Adipocyte (in vitro differentiated cells): ENCODE data around the gene PRR9.

Experiments used
- DNase-seq: peaks from one replicate; pipeline ENCODE4 v3.0.0-alpha.2; 2015; ENCODE audit warnings: low read depth
- H3K27me3 ChIP-seq: replicated peaks from 2 replicates; pipeline ENCODE4 v1.7.0; 2013; ENCODE audit warnings: mild to moderate bottlenecking, low read length, moderate library complexity; ENCODE audit not compliant: control insufficient read depth, insufficient read depth
- H3K36me3 ChIP-seq: 2 replicates; pipeline ENCODE4 v1.7.0; 2013; ENCODE audit warnings: low read length, mild to moderate bottlenecking, moderate library complexity; ENCODE audit not compliant: control insufficient read depth, insufficient read depth, severe bottlenecking
- H3K4me1 ChIP-seq: 2 replicates; pipeline ENCODE4 v1.7.0; 2013; ENCODE audit warnings: mild to moderate bottlenecking, low read length, moderate library complexity; ENCODE audit not compliant: control insufficient read depth, insufficient read depth
- H3K4me3 ChIP-seq: 2 replicates; pipeline ENCODE4 v1.7.0; 2013; ENCODE audit warnings: mild to moderate bottlenecking, low read length, moderate library complexity
- H3K9ac ChIP-seq: 2 replicates; pipeline ENCODE4 v1.7.0; 2013; ENCODE audit warnings: mild to moderate bottlenecking, low read length, moderate library complexity
- H3K9me3 ChIP-seq: 2 replicates; pipeline ENCODE4 v1.7.0; 2013; ENCODE audit warnings: mild to moderate bottlenecking, low read length, moderate library complexity; ENCODE audit not compliant: control insufficient read depth

The PRR9 gene

GRCh38 chr1:153251988-153252387, 34.6 kb downstream of the PRR9 start:
- no peak for DNase-seq
- Histone ChIP-seq H3K27me3 (peaks cover 32% of the 10 kb centered on the region), H3K36me3 (no peaks in the 10 kb centered on the region), H3K4me1 (no peaks in the 10 kb centered on the region), H3K9ac (no peak overlapping the region), H3K9me3 (no peaks in the 10 kb centered on the region), H3K4me3 (no peak overlapping the region)

- DNase-seq, result no peak
- H3K4me1 ChIP-seq, result no peaks in the 10 kb centered on the region
- H3K9me3 ChIP-seq, result no peaks in the 10 kb centered on the region
- no peak overlapping the region for H3K9ac ChIP-seq
- H3K36me3 ChIP-seq, result no peaks in the 10 kb centered on the region
- H3K4me3 ChIP-seq, result no peak overlapping the region
- H3K27me3 ChIP-seq, result peaks cover 21% of the 10 kb centered on the region
Measured at GRCh38 chr1:153253076-153253475, 35.7 kb downstream of the PRR9 start.

- no peaks in the 10 kb centered on the region for H3K9me3 ChIP-seq
- DNase-seq, result no peak
- no peaks in the 10 kb centered on the region for H3K4me1 ChIP-seq
- no peaks in the 10 kb centered on the region for H3K36me3 ChIP-seq
- H3K27me3 ChIP-seq, result peaks cover 15% of the 10 kb centered on the region
- no peak overlapping the region for H3K4me3 ChIP-seq
- H3K9ac ChIP-seq, result no peak overlapping the region
Measured at GRCh38 chr1:153253693-153254092, 36.3 kb downstream of the PRR9 start.

- no peak within 1 kb of the TSS for H3K4me3 ChIP-seq
- H3K27me3 ChIP-seq, result peaks cover 26% of the 10 kb centered on the region
- DNase-seq, result no peak
- no peaks in the 10 kb centered on the region for H3K36me3 ChIP-seq
- no peak within 1 kb of the TSS for H3K9ac ChIP-seq
- H3K4me1 ChIP-seq, result no peaks in the 10 kb centered on the region
- H3K9me3 ChIP-seq, result no peaks in the 10 kb centered on the region
Measured at GRCh38 chr1:153259387-153259786, 42.0 kb downstream of the PRR9 start, which contains the start of gene LORICRIN. Gene LORICRIN, plus strand, starts transcription at chr1:153259687. Its CDS starts 1,263 bp downstream, at chr1:153260950.

DNA sequence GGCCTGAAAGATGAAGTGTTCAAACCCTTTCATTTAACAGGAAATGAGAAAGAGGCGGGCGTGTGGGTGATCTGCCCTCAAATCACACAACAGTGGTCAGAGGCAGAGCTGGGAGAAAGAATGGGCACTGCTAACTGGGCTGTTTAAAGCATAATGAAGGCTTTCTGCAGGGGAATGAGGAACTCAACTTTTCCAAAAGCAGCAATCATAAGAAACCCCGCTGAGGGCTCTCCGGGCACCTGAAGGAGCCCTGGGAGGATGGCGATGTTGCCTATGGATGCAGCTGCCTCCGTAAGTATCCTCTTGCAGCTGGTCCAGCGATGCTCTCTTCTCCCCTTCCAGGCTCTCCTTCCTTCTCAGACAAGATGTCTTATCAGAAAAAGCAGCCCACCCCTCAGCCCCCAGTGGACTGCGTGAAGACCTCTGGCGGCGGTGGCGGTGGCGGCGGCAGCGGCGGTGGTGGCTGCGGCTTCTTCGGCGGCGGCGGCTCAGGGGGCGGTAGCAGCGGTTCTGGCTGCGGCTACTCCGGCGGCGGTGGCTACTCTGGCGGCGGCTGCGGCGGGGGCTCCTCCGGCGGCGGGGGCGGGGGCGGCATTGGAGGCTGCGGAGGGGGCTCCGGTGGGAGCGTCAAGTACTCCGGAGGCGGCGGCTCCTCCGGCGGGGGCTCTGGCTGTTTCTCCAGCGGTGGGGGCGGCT, 43.3 kb downstream of the PRR9 start:
- Histone ChIP-seq H3K27me3 (peaks cover 29% of the 10 kb centered on the region), H3K4me3 (no peak overlapping the region)

GRCh38 chr1:153261281-153262069, 44.1 kb downstream of the PRR9 start:
- H3K36me3 ChIP-seq, result no peaks in the 10 kb centered on the region

More for the DNA sequence above, 43.3 kb downstream of the PRR9 start:
- H3K4me1 ChIP-seq, result no peaks in the 10 kb centered on the region
- DNase-seq, result peak; percentile 3
- H3K9ac ChIP-seq, result no peak overlapping the region
- no peaks in the 10 kb centered on the region for H3K36me3 ChIP-seq
- H3K9me3 ChIP-seq, result no peaks in the 10 kb centered on the region

GRCh38 chr1:153262070-153262366, 44.6 kb downstream of the PRR9 start:
- no peaks in the 10 kb centered on the region for H3K9me3 ChIP-seq
- peak overlapping the region; percentile 52 for H3K4me3 ChIP-seq
- H3K36me3 ChIP-seq, result no peaks in the 10 kb centered on the region
- no peaks in the 10 kb centered on the region for H3K4me1 ChIP-seq
- no peak for DNase-seq
- H3K9ac ChIP-seq, result no peak overlapping the region
- peaks cover 36% of the 10 kb centered on the region for H3K27me3 ChIP-seq

More at GRCh38 chr1:153261281-153262069, 44.1 kb downstream of the PRR9 start:
- no peaks in the 10 kb centered on the region for H3K4me1 ChIP-seq
- H3K9me3 ChIP-seq, result no peaks in the 10 kb centered on the region
- no peak overlapping the region for H3K9ac ChIP-seq
- H3K27me3 ChIP-seq, result peaks cover 31% of the 10 kb centered on the region
- peak overlapping the region; percentile 52 for H3K4me3 ChIP-seq
- DNase-seq, result peak; percentile 49

DNA sequence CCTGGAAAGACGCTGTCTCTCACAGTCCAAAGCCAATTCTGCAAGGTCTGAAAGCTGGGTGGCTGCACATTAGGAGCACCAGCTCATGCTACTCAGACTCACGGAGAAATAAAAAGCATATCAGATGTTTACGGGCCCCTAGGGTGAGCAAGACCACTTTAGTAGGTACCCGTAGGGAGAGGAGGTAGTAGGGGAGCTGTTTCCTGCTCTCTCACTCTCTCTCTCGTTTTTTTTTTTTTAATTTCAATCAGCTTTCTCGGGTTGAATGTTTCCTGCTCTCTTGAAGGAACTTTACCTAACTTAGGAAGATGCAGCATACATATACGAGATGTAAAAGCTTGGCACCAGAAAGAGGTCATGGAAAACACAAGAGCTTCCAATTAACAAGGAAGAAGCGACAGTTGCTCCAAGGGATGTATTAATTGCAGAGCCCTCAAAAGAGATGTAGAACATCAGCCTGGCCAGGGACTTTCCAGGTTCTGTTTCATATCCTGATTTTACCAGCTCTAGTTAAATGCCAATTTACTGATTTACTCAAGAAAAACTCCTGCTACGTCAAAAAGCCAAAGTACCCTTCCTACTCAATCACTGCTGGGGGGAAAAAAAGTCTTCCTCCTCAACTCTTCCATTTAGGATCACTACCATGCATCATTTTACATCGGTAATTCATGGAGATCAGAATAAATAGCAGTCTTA, 45.2 kb downstream of the PRR9 start:
- H3K27me3 ChIP-seq, result peaks cover 41% of the 10 kb centered on the region
- no peak overlapping the region for H3K9ac ChIP-seq
- no peaks in the 10 kb centered on the region for H3K9me3 ChIP-seq
- no peak for DNase-seq
- no peak overlapping the region for H3K4me3 ChIP-seq
- H3K36me3 ChIP-seq, result no peaks in the 10 kb centered on the region
- no peaks in the 10 kb centered on the region for H3K4me1 ChIP-seq

DNA sequence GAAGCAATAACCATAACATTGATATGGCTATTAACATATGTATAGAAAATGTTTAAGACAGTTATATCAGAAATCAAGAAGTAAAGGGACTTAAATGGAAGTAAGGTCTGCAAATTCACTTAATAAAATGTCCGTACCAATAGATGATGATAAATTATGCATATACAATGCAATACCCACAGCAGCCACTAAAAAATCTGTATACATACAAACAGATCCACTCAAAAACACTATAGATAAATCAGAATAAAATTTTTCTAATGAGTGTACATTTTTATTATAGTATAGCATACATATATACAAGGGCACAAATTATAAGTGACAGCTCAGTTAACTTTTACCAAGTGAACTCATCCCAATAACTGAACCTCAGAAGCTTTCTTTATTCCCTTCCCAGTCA, 48.1 kb downstream of the PRR9 start:
- no peaks in the 10 kb centered on the region for H3K9me3 ChIP-seq
- peaks cover 41% of the 10 kb centered on the region for H3K27me3 ChIP-seq
- no peaks in the 10 kb centered on the region for H3K36me3 ChIP-seq
- H3K9ac ChIP-seq, result no peak overlapping the region
- H3K4me3 ChIP-seq, result no peak overlapping the region
- H3K4me1 ChIP-seq, result no peaks in the 10 kb centered on the region
- no peak for DNase-seq
